Measurements from ENCODE around the gene C10orf105.

Gene C10orf105

DNA sequence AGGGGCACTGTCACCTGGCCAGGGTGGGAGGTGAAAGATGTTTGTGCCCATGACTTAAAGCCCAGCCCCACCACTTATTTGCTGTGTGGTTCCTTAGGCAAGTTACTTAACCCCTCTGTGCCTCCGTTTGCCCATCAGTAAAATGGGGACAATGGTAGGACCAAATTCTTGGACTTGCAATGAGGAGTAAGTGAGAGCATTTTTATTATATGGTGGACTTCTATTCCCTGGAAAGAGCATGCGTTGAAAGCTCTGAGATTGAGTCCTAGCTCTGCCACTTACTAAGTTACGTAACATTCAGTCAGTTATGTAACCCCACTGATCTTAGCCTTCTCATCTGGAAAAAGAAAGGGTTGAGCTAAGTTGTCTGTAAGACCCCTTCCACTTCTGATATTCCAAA is 35.0 kb upstream of the C10orf105 start:
- H3K4me3 ChIP-seq (ENCODE audit: low read depth, low read length), result no peak overlapping the region
- TF ChIP-seq, protein P1, sequence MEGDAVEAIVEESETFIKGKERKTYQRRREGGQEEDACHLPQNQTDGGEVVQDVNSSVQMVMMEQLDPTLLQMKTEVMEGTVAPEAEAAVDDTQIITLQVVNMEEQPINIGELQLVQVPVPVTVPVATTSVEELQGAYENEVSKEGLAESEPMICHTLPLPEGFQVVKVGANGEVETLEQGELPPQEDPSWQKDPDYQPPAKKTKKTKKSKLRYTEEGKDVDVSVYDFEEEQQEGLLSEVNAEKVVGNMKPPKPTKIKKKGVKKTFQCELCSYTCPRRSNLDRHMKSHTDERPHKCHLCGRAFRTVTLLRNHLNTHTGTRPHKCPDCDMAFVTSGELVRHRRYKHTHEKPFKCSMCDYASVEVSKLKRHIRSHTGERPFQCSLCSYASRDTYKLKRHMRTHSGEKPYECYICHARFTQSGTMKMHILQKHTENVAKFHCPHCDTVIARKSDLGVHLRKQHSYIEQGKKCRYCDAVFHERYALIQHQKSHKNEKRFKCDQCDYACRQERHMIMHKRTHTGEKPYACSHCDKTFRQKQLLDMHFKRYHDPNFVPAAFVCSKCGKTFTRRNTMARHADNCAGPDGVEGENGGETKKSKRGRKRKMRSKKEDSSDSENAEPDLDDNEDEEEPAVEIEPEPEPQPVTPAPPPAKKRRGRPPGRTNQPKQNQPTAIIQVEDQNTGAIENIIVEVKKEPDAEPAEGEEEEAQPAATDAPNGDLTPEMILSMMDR (IDR thresholded peaks at IDR 0.05; ENCODE audit: low read depth, low read length), result no peak

GRCh38 chr10:71753960-71754505 is 34.5 kb upstream of the C10orf105 start:
- TF ChIP-seq, protein P1 (IDR thresholded peaks at IDR 0.05; ENCODE audit: low read depth, low read length), result no peak
- H3K4me3 ChIP-seq (ENCODE audit: low read depth, low read length), result no peak overlapping the region

GRCh38 chr10:71753091-71753959 is 33.7 kb upstream of the C10orf105 start:
- TF ChIP-seq, protein P1 (IDR thresholded peaks at IDR 0.05; ENCODE audit: low read depth, low read length), result no peak

GRCh38 chr10:71752391-71753090 is 33.0 kb upstream of the C10orf105 start:
- H3K4me3 ChIP-seq (ENCODE audit: low read depth, low read length), result no peak overlapping the region
- TF ChIP-seq, protein P1 (IDR thresholded peaks at IDR 0.05; ENCODE audit: low read depth, low read length), result no peak

More at GRCh38 chr10:71753091-71753959, 33.7 kb upstream of the C10orf105 start:
- H3K4me3 ChIP-seq (ENCODE audit: low read depth, low read length), result no peak overlapping the region

DNA sequence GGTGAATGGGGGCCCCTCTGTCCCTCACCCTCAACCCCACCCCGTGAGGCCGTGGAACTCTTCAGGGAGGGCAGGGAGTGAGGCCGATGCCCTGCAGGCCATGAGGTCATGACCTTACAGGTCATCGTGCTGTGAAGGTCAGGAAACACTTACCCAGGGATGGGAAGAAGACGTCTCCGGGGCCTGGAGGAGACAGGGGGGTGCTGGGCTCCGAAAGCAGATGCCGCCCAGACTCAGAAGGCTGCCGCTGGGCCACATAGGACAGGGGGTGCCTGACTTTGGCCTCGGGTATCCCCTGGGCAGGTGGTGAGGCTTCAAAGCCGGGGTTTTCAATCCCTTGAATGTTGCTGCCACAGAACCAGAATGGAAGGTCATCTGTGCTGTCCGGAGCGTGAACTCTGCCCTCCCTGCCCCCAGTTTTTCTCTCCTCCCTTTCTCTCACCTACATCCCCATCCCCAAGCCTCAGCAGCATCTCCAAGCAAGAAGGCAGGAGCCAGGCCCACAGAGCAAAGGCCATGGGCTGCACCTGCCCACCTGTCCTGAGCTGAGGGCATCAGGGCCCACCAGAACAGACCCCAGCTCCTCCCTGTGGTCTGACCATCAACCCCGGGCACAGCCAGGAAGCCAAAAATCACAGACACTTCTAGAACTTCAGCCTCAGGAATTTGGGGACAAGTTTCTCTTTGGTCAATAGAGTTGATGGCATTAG is 32.1 kb upstream of the C10orf105 start:
- TF ChIP-seq, protein P1 (IDR thresholded peaks at IDR 0.05; ENCODE audit: low read depth, low read length), result no peak
- no peak overlapping the region for H3K4me3 ChIP-seq (ENCODE audit: low read depth, low read length)

- TF ChIP-seq, protein P1 (IDR thresholded peaks at IDR 0.05; ENCODE audit: low read depth, low read length), result no peak
- H3K4me3 ChIP-seq (ENCODE audit: low read depth, low read length), result no peak overlapping the region
Measured at GRCh38 chr10:71750986-71751385, 31.4 kb upstream of the C10orf105 start.
